HG02884 (cell line): ENCODE data around the gene TFB1M.
"Not testable (repeated sequence)": the region's sequence is repeated elsewhere in the genome, so short reads cannot be mapped to it uniquely, and the experiment has no call there.

Source experiments
- ATAC-seq: cut with Tn5 transposase; IDR thresholded peaks from one replicate; pipeline ENCODE4 v1.9.1; 2021; ENCODE audit warnings: mild to moderate bottlenecking, moderate library complexity; ENCODE audit not compliant: unreplicated experiment

The TFB1M gene

GRCh38 chr6:155330133-155330734, 15.9 kb upstream of the TFB1M start:
- no peak for ATAC-seq

- no peak for ATAC-seq
Measured at GRCh38 chr6:155329460-155330132, 15.3 kb upstream of the TFB1M start.

GRCh38 chr6:155328539-155329459, 14.5 kb upstream of the TFB1M start:
- ATAC-seq = no peak

GRCh38 chr6:155328074-155328538, 13.8 kb upstream of the TFB1M start:
- ATAC-seq = no peak

GRCh38 chr6:155327326-155328073, 13.2 kb upstream of the TFB1M start:
- peak; percentile 56 for ATAC-seq

- ATAC-seq = no peak
Measured at GRCh38 chr6:155325700-155326516, 11.6 kb upstream of the TFB1M start.

GRCh38 chr6:155324993-155325392, 10.7 kb upstream of the TFB1M start:
- no peak for ATAC-seq

- no peak for ATAC-seq
Measured at GRCh38 chr6:155324172-155324571, 9.9 kb upstream of the TFB1M start.

GRCh38 chr6:155319902-155320301, 5.6 kb upstream of the TFB1M start:
- peak; percentile 54 for ATAC-seq

- no peak for ATAC-seq
Measured at GRCh38 chr6:155317186-155317585, 2.9 kb upstream of the TFB1M start.

- ATAC-seq = no peak
Measured at GRCh38 chr6:155316419-155316818, 2.1 kb upstream of the TFB1M start.

GRCh38 chr6:155315516-155315871, 1.2 kb upstream of the TFB1M start:
- no peak for ATAC-seq

GRCh38 chr6:155314773-155315515, 660 bp upstream of the TFB1M start:
- ATAC-seq = peak; percentile 49

GRCh38 chr6:155313602-155314091, 637 bp downstream of the TFB1M start:
- ATAC-seq = peak; percentile 11

- ATAC-seq = not testable (repeated sequence)
Measured at GRCh38 chr6:155312950-155313349, 1.3 kb downstream of the TFB1M start.

- ATAC-seq = no peak
Measured at GRCh38 chr6:155311583-155311982, 2.7 kb downstream of the TFB1M start.

GRCh38 chr6:155311086-155311485, 3.2 kb downstream of the TFB1M start:
- no peak for ATAC-seq

- no peak for ATAC-seq
Measured at GRCh38 chr6:155310596-155310995, 3.7 kb downstream of the TFB1M start.

- no peak for ATAC-seq
Measured at GRCh38 chr6:155309150-155309549, 5.1 kb downstream of the TFB1M start.
